OCI-LY1 (cell line): ENCODE data around the gene REXO2.

Source experiments
- H2AFZ ChIP-seq: fragments of 200-600 bp; sonication (generic), shearing (Covaris generic); 2 replicates; pipeline ENCODE4 v1.6.0; 2014; ENCODE audit warnings: antibody characterized with exemption, mild to moderate bottlenecking, low read length
- H3F3A ChIP-seq: fragments of 200-600 bp; sonication (generic), shearing (Covaris generic); 2 replicates; pipeline ENCODE4 v1.6.0; 2014; ENCODE audit warnings: mild to moderate bottlenecking, antibody characterized with exemption, low read length, moderate library complexity; ENCODE audit not compliant: insufficient read depth
- H3K27ac ChIP-seq: fragments of 200-600 bp; sonication (generic); 2 replicates; pipeline ENCODE4 v1.5.1; 2014; ENCODE audit warnings: low read length, mixed run types, mild to moderate bottlenecking, low read depth; ENCODE audit not compliant: poor library complexity, severe bottlenecking
- H3K27me3 ChIP-seq: fragments of 200-600 bp; sonication (generic); 2 replicates; pipeline ENCODE4 v1.6.0; 2014; ENCODE audit warnings: antibody characterized with exemption, mild to moderate bottlenecking, low read length, moderate library complexity; ENCODE audit not compliant: insufficient read depth
- H3K36me3 ChIP-seq: fragments of 200-600 bp; sonication (generic); 2 replicates; pipeline ENCODE4 v1.6.1; 2014; ENCODE audit warnings: mild to moderate bottlenecking, antibody characterized with exemption, low read length, moderate library complexity, mixed read lengths; ENCODE audit not compliant: insufficient read depth
- H3K4me1 ChIP-seq: fragments of 200-600 bp; sonication (generic); 2 replicates; pipeline ENCODE4 v1.5.1; 2014; ENCODE audit warnings: mild to moderate bottlenecking, low read length, moderate library complexity; ENCODE audit not compliant: insufficient read depth, severe bottlenecking
- H3K4me2 ChIP-seq: fragments of 200-600 bp; sonication (generic), shearing (Covaris generic); 2 replicates; pipeline ENCODE4 v1.6.1; 2014; ENCODE audit warnings: low read length
- H3K4me3 ChIP-seq: fragments of 200-600 bp; sonication (generic); 2 replicates; pipeline ENCODE4 v1.5.1; 2014; ENCODE audit warnings: low read length, low read depth, mild to moderate bottlenecking, mixed read lengths; ENCODE audit not compliant: poor library complexity, severe bottlenecking
- H3K79me2 ChIP-seq: fragments of 200-600 bp; shearing (Covaris generic); 2 replicates; pipeline ENCODE4 v1.6.1; 2016; ENCODE audit warnings: mixed run types, low read length, mixed read lengths; ENCODE audit not compliant: insufficient read depth
- H3K9ac ChIP-seq: fragments of 200-600 bp; sonication (generic), shearing (Covaris generic); 2 replicates; pipeline ENCODE4 v1.6.1; 2014; ENCODE audit warnings: mild to moderate bottlenecking, low read length, mixed read lengths
- H3K9me2 ChIP-seq: fragments of 200-600 bp; sonication (generic), shearing (Covaris generic); 2 replicates; pipeline ENCODE4 v1.6.1; 2014; ENCODE audit warnings: low read depth, mild to moderate bottlenecking, low read length, mixed read lengths
- H3K9me3 ChIP-seq: fragments of 200-600 bp; shearing (Covaris generic); 2 replicates; pipeline ENCODE4 v1.6.1; 2014; ENCODE audit warnings: low read length, mixed read lengths
- H4K20me1 ChIP-seq: fragments of 200-600 bp; sonication (generic), shearing (Covaris generic); 2 replicates; pipeline ENCODE4 v1.6.0; 2016; ENCODE audit warnings: mild to moderate bottlenecking, low read length; ENCODE audit not compliant: insufficient read depth
- EZH2 ChIP-seq: fragments of 200-600 bp; sonication (generic), shearing (Covaris generic); IDR thresholded peaks from 2 replicates; pipeline ENCODE4 v1.8.0; 2017; ENCODE audit warnings: borderline replicate concordance, mixed run types, mild to moderate bottlenecking, antibody characterized with exemption, low read length, moderate library complexity, mixed read lengths
- TF ChIP-seq, protein P1 (sequence below): fragments of 200-600 bp; sonication (generic), shearing (Covaris generic); IDR thresholded peaks from 2 replicates; pipeline ENCODE4 v1.5.1; 2017; ENCODE audit warnings: mild to moderate bottlenecking, antibody characterized with exemption, low read length, moderate library complexity, mixed read lengths

REXO2 gene

DNA sequence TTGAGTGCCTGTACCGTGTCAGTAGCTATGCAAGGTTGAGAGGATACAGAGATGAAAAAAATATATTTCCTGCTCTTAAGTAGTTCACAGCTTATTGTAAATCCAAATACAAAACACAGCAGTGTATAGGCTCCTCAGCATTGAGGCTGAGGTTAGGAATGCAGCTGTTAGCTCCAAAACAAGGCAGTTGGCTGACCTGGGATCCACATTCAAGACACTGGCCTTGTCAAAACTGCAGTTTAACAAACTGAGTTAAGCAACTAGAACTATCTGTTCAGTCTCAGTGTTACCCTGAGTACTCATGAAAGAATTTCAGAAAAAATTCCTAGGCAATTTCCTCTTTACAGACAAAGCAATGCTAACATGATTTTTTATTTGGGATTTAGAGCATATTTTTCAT lies 42.8 kb downstream of the REXO2 start:
- Histone ChIP-seq H3F3A (no peaks in the 10 kb centered on the region), H4K20me1 (no peaks in the 10 kb centered on the region), H2AFZ (no peak overlapping the region), H3K9me3 (no peaks in the 10 kb centered on the region), H3K27me3 (no peaks in the 10 kb centered on the region), H3K4me1 (no peaks in the 10 kb centered on the region), H3K4me2 (no peak overlapping the region), H3K79me2 (no peaks in the 10 kb centered on the region), H3K4me3 (no peak overlapping the region), H3K9ac (no peak overlapping the region), H3K27ac (no peak overlapping the region), H3K9me2 (no peaks in the 10 kb centered on the region), H3K36me3 (no peaks in the 10 kb centered on the region)
- TF ChIP-seq, protein P1, sequence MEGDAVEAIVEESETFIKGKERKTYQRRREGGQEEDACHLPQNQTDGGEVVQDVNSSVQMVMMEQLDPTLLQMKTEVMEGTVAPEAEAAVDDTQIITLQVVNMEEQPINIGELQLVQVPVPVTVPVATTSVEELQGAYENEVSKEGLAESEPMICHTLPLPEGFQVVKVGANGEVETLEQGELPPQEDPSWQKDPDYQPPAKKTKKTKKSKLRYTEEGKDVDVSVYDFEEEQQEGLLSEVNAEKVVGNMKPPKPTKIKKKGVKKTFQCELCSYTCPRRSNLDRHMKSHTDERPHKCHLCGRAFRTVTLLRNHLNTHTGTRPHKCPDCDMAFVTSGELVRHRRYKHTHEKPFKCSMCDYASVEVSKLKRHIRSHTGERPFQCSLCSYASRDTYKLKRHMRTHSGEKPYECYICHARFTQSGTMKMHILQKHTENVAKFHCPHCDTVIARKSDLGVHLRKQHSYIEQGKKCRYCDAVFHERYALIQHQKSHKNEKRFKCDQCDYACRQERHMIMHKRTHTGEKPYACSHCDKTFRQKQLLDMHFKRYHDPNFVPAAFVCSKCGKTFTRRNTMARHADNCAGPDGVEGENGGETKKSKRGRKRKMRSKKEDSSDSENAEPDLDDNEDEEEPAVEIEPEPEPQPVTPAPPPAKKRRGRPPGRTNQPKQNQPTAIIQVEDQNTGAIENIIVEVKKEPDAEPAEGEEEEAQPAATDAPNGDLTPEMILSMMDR = no peak
- no peak for TF ChIP-seq EZH2

DNA sequence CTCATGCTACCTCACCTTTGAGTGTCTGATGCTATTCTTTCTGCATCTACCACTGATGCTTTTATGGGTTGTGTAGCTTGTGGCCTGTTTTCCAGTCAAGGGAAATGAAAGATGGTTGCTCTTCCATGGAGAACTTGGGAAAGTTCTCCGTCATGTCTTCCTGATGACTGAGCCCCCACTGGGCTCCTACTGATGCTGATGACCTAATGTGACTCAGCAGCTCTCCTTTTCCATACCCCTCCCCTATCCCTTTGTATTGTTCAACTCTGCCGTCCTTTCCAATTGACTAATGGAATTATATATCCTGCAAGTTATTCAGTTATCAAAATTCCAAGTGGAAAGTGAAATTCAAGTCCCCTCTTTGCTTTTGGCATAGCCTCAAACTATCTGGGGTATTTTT lies 44.7 kb downstream of the REXO2 start:
- Histone ChIP-seq H4K20me1 (no peaks in the 10 kb centered on the region), H3K4me3 (no peak overlapping the region), H2AFZ (no peak overlapping the region), H3K9me2 (no peaks in the 10 kb centered on the region), H3K27me3 (no peaks in the 10 kb centered on the region), H3F3A (no peaks in the 10 kb centered on the region), H3K27ac (no peak overlapping the region), H3K4me1 (no peaks in the 10 kb centered on the region), H3K4me2 (no peak overlapping the region), H3K79me2 (no peaks in the 10 kb centered on the region), H3K9me3 (no peaks in the 10 kb centered on the region), H3K9ac (no peak overlapping the region), H3K36me3 (no peaks in the 10 kb centered on the region)
- TF ChIP-seq, protein P1 = no peak
- no peak for TF ChIP-seq EZH2

DNA sequence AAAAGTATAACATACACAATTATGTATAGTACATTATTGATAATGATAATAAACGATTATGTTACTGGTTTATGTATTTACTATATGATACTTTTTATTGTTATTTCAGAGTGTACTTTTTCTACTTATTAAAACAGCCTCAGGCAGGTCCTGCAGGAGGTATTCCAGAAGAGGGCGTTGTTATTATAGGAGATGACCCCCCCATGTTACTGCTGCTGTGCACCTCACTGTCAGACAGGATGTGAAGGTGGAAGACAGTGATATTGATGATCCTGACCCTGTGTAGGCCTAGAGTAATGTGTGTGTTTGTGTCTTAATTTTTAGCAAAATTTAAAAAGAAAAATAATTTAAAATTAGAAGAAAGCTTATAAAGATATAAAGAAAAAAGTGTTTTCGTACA lies 57.6 kb downstream of the REXO2 start:
- no peaks in the 10 kb centered on the region for H3F3A ChIP-seq
- H2AFZ ChIP-seq = no peak overlapping the region
- no peaks in the 10 kb centered on the region for H4K20me1 ChIP-seq
- H3K4me3 ChIP-seq = no peak overlapping the region
- no peaks in the 10 kb centered on the region for H3K27me3 ChIP-seq
- no peak overlapping the region for H3K4me2 ChIP-seq
- H3K9me2 ChIP-seq = no peaks in the 10 kb centered on the region
- H3K9ac ChIP-seq = no peak overlapping the region
- H3K79me2 ChIP-seq = no peaks in the 10 kb centered on the region
- no peaks in the 10 kb centered on the region for H3K9me3 ChIP-seq
- no peak for TF ChIP-seq EZH2
- TF ChIP-seq, protein P1 = no peak
- no peaks in the 10 kb centered on the region for H3K4me1 ChIP-seq
- no peaks in the 10 kb centered on the region for H3K36me3 ChIP-seq
- no peak overlapping the region for H3K27ac ChIP-seq
